Subcutaneous preadipocyte (primary cell): ENCODE measurements around the gene TLR8. TPM values are rescaled to one million over a fixed set of nuclear protein-coding genes. Genes with fewer than 3 reads are reported as not detected.

ENCODE experiments used
- total RNA-seq: library from RNA; depleted of rRNA; stranded (reverse); fragments of >200 nt; gene quantifications from 2 replicates; pipeline ENCODE4 v1.2.3, GENCODE V29; 2012

TLR8 gene
- total RNA-seq = not detected in 2 replicates

GRCh38 chrX:12906046-12906761, at the start of gene TLR8:
Gene TLR8 (plus strand): TSS chrX:12906620. CDS start chrX:12906707, 87 bp downstream.

GRCh38 chrX:12866451-12867377, 39.7 kb upstream of the TLR8 start, which contains the start of gene TLR7:
Gene TLR7 (plus strand): TSS chrX:12867072. CDS start chrX:12867579, 507 bp downstream.

Other genes starting within 250 kb of the TLR8 start
- 44.5 and 56.3 TPM in 2 replicates for gene PRPS2, start 115.2 kb upstream of the TLR8 start, total RNA-seq
- not detected in 2 replicates for gene TLR7, start 39.5 kb upstream of the TLR8 start, total RNA-seq
- gene TMSB4X, start 68.5 kb downstream of the TLR8 start, total RNA-seq = 2,498 and 3,331 TPM in 2 replicates
- not detected in 2 replicates for gene FAM9C, start 138.0 kb downstream of the TLR8 start, total RNA-seq